Muscle of arm (tissue), 12 donors: ENCODE measurements around the gene XXYLT1. TPM values are rescaled to one million over a fixed set of nuclear protein-coding genes. Genes with fewer than 3 reads are reported as not detected.
"Not testable (repeated sequence)": the region's sequence is repeated elsewhere in the genome, so short reads cannot be mapped to it uniquely, and the experiment has no call there.

Source experiments
- DNase-seq: peaks from one replicate; pipeline ENCODE4 v3.0.0-alpha.2; 2013
- polyA plus RNA-seq, 12 donors: library from polyadenylated mRNA; unstranded; fragments of 120-200 nt; gene quantifications; one replicate each; pipeline ENCODE4 v1.2.1, GENCODE V29; 2013; ENCODE audit not compliant: insufficient read length in 12 of 12

Gene XXYLT1
- polyA plus RNA-seq, 12 donors = 11.5 to 29.4 (median 22.3) TPM; not detected in 1

GRCh38 chr3:195116407-195117185, 154.4 kb downstream of the XXYLT1 start:
- DNase-seq = no peak

GRCh38 chr3:195115600-195116406, 155.2 kb downstream of the XXYLT1 start:
- no peak for DNase-seq

GRCh38 chr3:195114786-195115599, 156.0 kb downstream of the XXYLT1 start:
- no peak for DNase-seq

- DNase-seq = no peak
Observed at GRCh38 chr3:195113536-195114425, 157.2 kb downstream of the XXYLT1 start.

- DNase-seq = peak; percentile 59
Observed at GRCh38 chr3:195113048-195113447, 157.9 kb downstream of the XXYLT1 start.

GRCh38 chr3:195112361-195112791, 158.6 kb downstream of the XXYLT1 start:
- DNase-seq = no peak

- no peak for DNase-seq
Observed at GRCh38 chr3:195111766-195112165, 159.2 kb downstream of the XXYLT1 start.

GRCh38 chr3:195111319-195111705, 159.6 kb downstream of the XXYLT1 start:
- no peak for DNase-seq

- DNase-seq = peak; percentile 64
Observed at GRCh38 chr3:195110647-195111318, 160.2 kb downstream of the XXYLT1 start.

- DNase-seq = no peak
Observed at GRCh38 chr3:195109098-195109657, 161.8 kb downstream of the XXYLT1 start.

GRCh38 chr3:195107593-195107992, 163.4 kb downstream of the XXYLT1 start:
- DNase-seq = no peak

GRCh38 chr3:195107031-195107430, 163.9 kb downstream of the XXYLT1 start:
- not testable (repeated sequence) for DNase-seq

GRCh38 chr3:195106418-195106906, 164.5 kb downstream of the XXYLT1 start:
- peak; percentile 78 for DNase-seq

GRCh38 chr3:195105841-195106417, 165.0 kb downstream of the XXYLT1 start:
- no peak for DNase-seq

GRCh38 chr3:195105389-195105788, 165.6 kb downstream of the XXYLT1 start:
- DNase-seq = no peak

- no peak for DNase-seq
Observed at GRCh38 chr3:195104340-195104739, 166.6 kb downstream of the XXYLT1 start.

- DNase-seq = no peak
Observed at GRCh38 chr3:195103623-195104022, 167.3 kb downstream of the XXYLT1 start.

- no peak for DNase-seq
Observed at GRCh38 chr3:195102609-195103467, 168.1 kb downstream of the XXYLT1 start.
